ENCODE data around the gene GPATCH8.

GPATCH8 gene

DNA sequence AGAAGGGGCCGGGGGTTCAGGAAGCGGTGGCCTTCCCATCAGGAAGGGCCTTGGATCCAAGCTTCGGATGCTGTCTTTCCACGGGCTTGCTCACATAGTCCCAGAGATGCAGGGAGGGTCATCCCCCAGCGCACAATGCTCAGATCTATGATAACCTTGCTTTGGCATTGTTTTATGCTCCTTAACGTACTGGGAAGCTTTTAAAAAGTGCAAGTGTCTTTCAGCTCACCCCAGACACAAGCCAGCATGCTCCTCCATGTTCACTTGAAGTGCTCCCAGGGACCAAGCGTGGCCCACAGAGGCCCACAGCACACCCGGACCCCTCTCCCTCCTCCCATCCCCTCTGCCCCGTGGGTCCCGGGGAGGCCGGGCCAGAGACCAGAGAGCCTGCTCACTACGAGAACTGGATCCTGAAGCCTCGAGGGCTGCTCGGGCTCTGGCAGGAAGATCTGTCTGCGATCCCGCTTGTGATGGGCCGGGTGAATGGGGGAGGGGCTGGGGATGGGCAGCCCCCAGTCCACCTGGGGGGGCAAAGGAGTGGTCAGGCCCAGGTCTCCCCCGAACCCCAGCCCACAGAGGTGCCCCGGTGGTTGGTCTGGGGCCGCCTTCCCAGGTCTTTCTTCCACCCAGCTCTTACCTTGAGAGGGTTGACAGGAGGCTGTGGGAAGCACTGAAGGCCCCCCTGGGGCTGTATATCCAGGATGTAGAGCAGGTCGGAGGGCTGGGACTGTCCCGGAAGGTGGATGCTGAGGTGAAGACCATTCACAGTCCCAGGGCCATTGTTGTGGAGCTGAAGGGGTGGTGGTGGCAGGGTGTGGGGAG, 127.8 kb downstream of the GPATCH8 start:
- ChIA-PET POLR2A (interaction anchor here (1.1 kb wide), 1 partner anchor 189 kb away, joined by 8 read pairs; the partner anchor contains the start of gene TMUB2), CTCF (interaction anchor here (0.6 to 2.3 kb wide), 11 partner anchors 8 to 622 kb away, joined by 3 to 19 read pairs (median 4); partner anchors contain the start of gene FAM171A2)
- no peak for TF ChIP-seq ZNF350 (tag by site-specific recombination; IDR thresholded peaks at IDR 0.05)
- peak; percentile 26; the same call in 1 of the 2 replicates for TF ChIP-seq GLIS2 (tag by site-specific recombination; IDR thresholded peaks at IDR 0.05)
- no peak overlapping the region for H3K27ac ChIP-seq (ENCODE audit: extremely low read depth, low read depth, low read length)
- H3K4me1 ChIP-seq (ENCODE audit: control insufficient read depth, insufficient read depth, low read length), result no peaks in the 10 kb centered on the region
- H3K4me3 ChIP-seq (ENCODE audit: low read depth, low read length), result no peak overlapping the region
- no peaks in the 10 kb centered on the region for H3K36me3 ChIP-seq (ENCODE audit: control insufficient read depth in 2 of 2, insufficient read depth in 1 of 2, low read length in 2 of 2)
- no peaks in the 10 kb centered on the region for H3K9me3 ChIP-seq (ENCODE audit: control insufficient read depth, insufficient read depth, low read depth, low read length)

DNA sequence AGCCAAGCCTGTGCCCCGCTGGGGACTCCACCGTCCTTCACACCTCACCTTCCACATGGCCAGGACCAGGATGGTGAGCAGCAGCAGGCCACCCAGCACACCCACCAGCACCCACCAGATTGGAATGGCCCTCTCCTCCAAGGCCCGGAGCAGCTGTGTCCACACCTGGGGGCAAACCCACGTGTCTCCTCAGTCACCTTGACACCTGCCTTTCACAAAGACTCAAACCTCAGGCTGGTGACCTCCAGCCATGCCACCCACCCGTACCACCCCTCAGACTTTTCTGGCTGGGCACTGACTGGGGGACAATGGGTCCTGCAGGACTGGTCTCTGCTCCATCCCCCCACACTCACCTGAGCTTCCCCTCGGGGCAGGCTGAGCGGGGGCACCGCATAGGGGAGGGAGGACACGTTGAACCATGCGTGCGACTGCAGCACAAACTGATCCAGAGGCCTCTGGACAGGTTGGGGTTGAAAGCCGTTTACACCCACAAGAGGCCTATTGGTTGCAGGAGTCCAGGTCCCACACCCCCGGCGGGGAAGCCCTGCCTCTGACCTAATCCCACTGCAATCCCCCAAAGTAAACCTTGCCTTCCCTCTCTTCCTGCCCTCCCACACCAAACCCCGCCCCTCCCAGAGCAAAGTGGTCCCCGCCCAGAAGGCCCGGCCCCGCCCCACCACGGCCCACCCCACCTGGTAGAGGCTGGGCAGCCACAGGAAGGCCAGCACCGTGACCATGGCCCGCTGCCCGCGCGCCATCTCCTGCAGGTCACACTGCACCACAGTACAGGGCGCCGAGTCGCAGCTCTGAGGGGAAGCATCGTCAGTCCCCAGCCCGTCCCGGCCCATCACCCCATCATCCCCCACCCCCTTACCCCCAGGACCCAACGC, 128.7 kb downstream of the GPATCH8 start:
- Histone ChIP-seq H3K4me1 (ENCODE audit: control insufficient read depth, insufficient read depth, low read length) (no peaks in the 10 kb centered on the region), H3K27ac (ENCODE audit: extremely low read depth, low read depth, low read length) (no peak overlapping the region), H3K4me3 (ENCODE audit: low read depth, low read length) (no peak overlapping the region), H3K36me3 (ENCODE audit: control insufficient read depth in 2 of 2, insufficient read depth in 1 of 2, low read length in 2 of 2) (no peaks in the 10 kb centered on the region), H3K9me3 (ENCODE audit: control insufficient read depth, insufficient read depth, low read depth, low read length) (no peaks in the 10 kb centered on the region)
- TF ChIP-seq ZNF792 (tag by site-specific recombination; IDR thresholded peaks at IDR 0.05), result no peak
- peak; percentile 62 for TF ChIP-seq ZFHX2 (tag by site-specific recombination; conservative IDR thresholded peaks at IDR 0.05)
- TF ChIP-seq EGR2 (tag by site-specific recombination; IDR thresholded peaks at IDR 0.05; ENCODE audit: low read depth), result peak; percentile 49; the same call in 1 of the 2 replicates
- no peak for TF ChIP-seq ZBTB21 (tag by site-specific recombination; IDR thresholded peaks at IDR 0.05)
- TF ChIP-seq, protein P1, sequence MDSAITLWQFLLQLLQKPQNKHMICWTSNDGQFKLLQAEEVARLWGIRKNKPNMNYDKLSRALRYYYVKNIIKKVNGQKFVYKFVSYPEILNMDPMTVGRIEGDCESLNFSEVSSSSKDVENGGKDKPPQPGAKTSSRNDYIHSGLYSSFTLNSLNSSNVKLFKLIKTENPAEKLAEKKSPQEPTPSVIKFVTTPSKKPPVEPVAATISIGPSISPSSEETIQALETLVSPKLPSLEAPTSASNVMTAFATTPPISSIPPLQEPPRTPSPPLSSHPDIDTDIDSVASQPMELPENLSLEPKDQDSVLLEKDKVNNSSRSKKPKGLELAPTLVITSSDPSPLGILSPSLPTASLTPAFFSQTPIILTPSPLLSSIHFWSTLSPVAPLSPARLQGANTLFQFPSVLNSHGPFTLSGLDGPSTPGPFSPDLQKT (IDR thresholded peaks at IDR 0.05; ENCODE audit: borderline replicate concordance, low read depth, low read length), result no peak
- peak; percentile 84 for TF ChIP-seq KLF1 (tag by site-specific recombination; IDR thresholded peaks at IDR 0.05)
- TF ChIP-seq BCL11A (tag by site-specific recombination; IDR thresholded peaks at IDR 0.05; ENCODE audit: low read depth), result no peak
- TF ChIP-seq TCF7L2 (IDR thresholded peaks at IDR 0.05; ENCODE audit: borderline replicate concordance, low read depth, low read length), result no peak
- TF ChIP-seq, protein P2, sequence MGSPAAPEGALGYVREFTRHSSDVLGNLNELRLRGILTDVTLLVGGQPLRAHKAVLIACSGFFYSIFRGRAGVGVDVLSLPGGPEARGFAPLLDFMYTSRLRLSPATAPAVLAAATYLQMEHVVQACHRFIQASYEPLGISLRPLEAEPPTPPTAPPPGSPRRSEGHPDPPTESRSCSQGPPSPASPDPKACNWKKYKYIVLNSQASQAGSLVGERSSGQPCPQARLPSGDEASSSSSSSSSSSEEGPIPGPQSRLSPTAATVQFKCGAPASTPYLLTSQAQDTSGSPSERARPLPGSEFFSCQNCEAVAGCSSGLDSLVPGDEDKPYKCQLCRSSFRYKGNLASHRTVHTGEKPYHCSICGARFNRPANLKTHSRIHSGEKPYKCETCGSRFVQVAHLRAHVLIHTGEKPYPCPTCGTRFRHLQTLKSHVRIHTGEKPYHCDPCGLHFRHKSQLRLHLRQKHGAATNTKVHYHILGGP (tag by site-specific recombination; IDR thresholded peaks at IDR 0.05), result no peak
- TF ChIP-seq, protein P3, sequence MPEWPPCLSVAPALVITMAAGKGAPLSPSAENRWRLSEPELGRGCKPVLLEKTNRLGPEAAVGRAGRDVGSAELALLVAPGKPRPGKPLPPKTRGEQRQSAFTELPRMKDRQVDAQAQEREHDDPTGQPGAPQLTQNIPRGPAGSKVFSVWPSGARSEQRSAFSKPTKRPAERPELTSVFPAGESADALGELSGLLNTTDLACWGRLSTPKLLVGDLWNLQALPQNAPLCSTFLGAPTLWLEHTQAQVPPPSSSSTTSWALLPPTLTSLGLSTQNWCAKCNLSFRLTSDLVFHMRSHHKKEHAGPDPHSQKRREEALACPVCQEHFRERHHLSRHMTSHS (tag by site-specific recombination; IDR thresholded peaks at IDR 0.05), result no peak
- no peak for TF ChIP-seq YY1 (tag by site-specific recombination; IDR thresholded peaks at IDR 0.05)
- TF ChIP-seq SP2 (tag by site-specific recombination; IDR thresholded peaks at IDR 0.05), result peak; percentile 40; the same call in 1 of the 2 replicates
- ChIA-PET CTCF (interaction anchor here (0.7 to 2.3 kb wide), 3 partner anchors 8 to 127 kb away, joined by 3 to 19 read pairs (median 7); partner anchors contain the start of gene FAM171A2), POLR2A (interaction anchor here (0.6 kb wide), 1 partner anchor 101 kb away, joined by 4 read pairs; no protein-coding TSS in a partner anchor)

DNA sequence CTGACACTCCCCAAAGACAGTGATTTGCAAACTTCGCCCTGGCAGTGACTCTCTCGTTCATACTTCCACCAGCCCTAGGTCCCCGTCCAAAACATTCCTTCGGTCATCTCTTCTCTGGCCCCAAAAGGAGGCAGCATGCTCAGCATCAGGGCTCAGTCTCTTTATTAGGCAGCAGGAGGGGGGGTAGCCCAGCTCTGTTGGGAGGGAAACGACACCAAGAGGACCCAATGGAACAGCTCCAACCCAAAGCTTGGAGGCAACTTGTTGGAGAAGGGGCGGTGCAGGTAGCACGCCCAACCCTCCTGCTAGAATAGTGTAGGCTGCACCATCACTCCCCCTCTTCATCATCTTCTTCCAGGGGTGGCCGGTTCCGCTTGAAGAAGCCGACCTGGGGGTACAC, 131.2 kb downstream of the GPATCH8 start:
- Histone ChIP-seq H3K9me3 (ENCODE audit: control insufficient read depth, insufficient read depth, low read depth, low read length) (no peaks in the 10 kb centered on the region), H3K36me3 (ENCODE audit: control insufficient read depth in 2 of 2, insufficient read depth in 1 of 2, low read length in 2 of 2) (no peaks in the 10 kb centered on the region), H3K4me3 (ENCODE audit: low read depth, low read length) (no peak overlapping the region), H3K27ac (ENCODE audit: extremely low read depth, low read depth, low read length) (no peak overlapping the region), H3K4me1 (ENCODE audit: control insufficient read depth, insufficient read depth, low read length) (no peaks in the 10 kb centered on the region)
- POLR2A ChIA-PET, result interaction anchor here (0.7 kb wide), 1 partner anchor 27 kb away, joined by 3 read pairs; the partner anchor contains the start of gene GRN
- CTCF ChIA-PET, result interaction anchor here (1.0 to 1.6 kb wide), 4 partner anchors 9 to 41 kb away, joined by 3 to 7 read pairs (median 4); partner anchors contain the start of gene FAM171A2
- TF ChIP-seq ZNF335 (tag by site-specific recombination; conservative IDR thresholded peaks at IDR 0.05) (no peak), YY1 (tag by site-specific recombination; IDR thresholded peaks at IDR 0.05) (no peak), ZFP41 (tag by site-specific recombination; IDR thresholded peaks at IDR 0.05; ENCODE audit: borderline replicate concordance) (no peak), ZNF223 (tag by site-specific recombination; IDR thresholded peaks at IDR 0.05) (no peak), ZNF555 (tag by site-specific recombination; conservative IDR thresholded peaks at IDR 0.05) (no peak), ZSCAN23 (tag by site-specific recombination; IDR thresholded peaks at IDR 0.05) (no peak)
- TF ChIP-seq, protein P4, sequence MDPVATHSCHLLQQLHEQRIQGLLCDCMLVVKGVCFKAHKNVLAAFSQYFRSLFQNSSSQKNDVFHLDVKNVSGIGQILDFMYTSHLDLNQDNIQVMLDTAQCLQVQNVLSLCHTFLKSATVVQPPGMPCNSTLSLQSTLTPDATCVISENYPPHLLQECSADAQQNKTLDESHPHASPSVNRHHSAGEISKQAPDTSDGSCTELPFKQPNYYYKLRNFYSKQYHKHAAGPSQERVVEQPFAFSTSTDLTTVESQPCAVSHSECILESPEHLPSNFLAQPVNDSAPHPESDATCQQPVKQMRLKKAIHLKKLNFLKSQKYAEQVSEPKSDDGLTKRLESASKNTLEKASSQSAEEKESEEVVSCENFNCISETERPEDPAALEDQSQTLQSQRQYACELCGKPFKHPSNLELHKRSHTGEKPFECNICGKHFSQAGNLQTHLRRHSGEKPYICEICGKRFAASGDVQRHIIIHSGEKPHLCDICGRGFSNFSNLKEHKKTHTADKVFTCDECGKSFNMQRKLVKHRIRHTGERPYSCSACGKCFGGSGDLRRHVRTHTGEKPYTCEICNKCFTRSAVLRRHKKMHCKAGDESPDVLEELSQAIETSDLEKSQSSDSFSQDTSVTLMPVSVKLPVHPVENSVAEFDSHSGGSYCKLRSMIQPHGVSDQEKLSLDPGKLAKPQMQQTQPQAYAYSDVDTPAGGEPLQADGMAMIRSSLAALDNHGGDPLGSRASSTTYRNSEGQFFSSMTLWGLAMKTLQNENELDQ (tag by site-specific recombination; IDR thresholded peaks at IDR 0.05; ENCODE audit: low read depth), result no peak
- TF ChIP-seq, protein P5, sequence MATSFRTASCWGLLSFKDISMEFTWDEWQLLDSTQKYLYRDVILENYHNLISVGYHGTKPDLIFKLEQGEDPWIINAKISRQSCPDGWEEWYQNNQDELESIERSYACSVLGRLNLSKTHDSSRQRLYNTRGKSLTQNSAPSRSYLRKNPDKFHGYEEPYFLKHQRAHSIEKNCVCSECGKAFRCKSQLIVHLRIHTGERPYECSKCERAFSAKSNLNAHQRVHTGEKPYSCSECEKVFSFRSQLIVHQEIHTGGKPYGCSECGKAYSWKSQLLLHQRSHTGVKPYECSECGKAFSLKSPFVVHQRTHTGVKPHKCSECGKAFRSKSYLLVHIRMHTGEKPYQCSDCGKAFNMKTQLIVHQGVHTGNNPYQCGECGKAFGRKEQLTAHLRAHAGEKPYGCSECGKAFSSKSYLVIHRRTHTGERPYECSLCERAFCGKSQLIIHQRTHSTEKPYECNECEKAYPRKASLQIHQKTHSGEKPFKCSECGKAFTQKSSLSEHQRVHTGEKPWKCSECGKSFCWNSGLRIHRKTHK (tag by site-specific recombination; IDR thresholded peaks at IDR 0.05), result no peak
